Measurements from ENCODE around the gene ZNF107. TPM values are rescaled to one million over a fixed set of nuclear protein-coding genes. Genes with fewer than 3 reads are reported as not detected.

ZNF107 gene
- total and polyA plus RNA-seq, 2 of the 4 experiments (the other 2 are of a cell fraction): 2.0 to 2.5 TPM

- no TSS peak for BruUV-seq (replicated peaks)
Observed at GRCh38 chr7:64638822-64639221, 27.1 kb upstream of the ZNF107 start.

More at GRCh38 chr7:64638822-64639221, 27.1 kb upstream of the ZNF107 start:
- H3K4me3 ChIP-seq (ENCODE audit: insufficient read depth, low read depth, low read length): no peak overlapping the region
- H4K20me1 ChIP-seq (ENCODE audit: insufficient read depth, low read length): no peaks in the 10 kb centered on the region
- no peak overlapping the region for H2BK120ac ChIP-seq (ENCODE audit: low read depth, low read length)
- dilution Hi-C loops (cut with HindIII; ENCODE audit: low sequenced_read_pairs, unreplicated experiment): no loop called here
- in situ Hi-C loops (cut with MboI; ENCODE audit: low sequenced_read_pairs): no loop called here
- no peak overlapping the region for H4K8ac ChIP-seq (ENCODE audit: low read depth in 2 of 2, low read length in 2 of 2)
- no peak overlapping the region for H2AK9ac ChIP-seq (replicated peaks; ENCODE audit: low read depth, low read length, poor library complexity)
- H3K9ac ChIP-seq (ENCODE audit: low read depth, low read length): no peak overlapping the region
- no peak overlapping the region for H2BK5ac ChIP-seq (ENCODE audit: low read depth, low read length, poor library complexity, severe bottlenecking)
- H3K4ac ChIP-seq (ENCODE audit: low read depth, low read length): no peak overlapping the region
- H3K4me2 ChIP-seq (ENCODE audit: low read depth, low read length): no peak overlapping the region
- POLR2A ChIA-PET (ENCODE audit: unreplicated experiment): no interaction called here
- no peak overlapping the region for H4K91ac ChIP-seq (ENCODE audit: insufficient read depth, low read depth, low read length)
- H3K14ac ChIP-seq (replicated peaks; ENCODE audit: low read depth, low read length): no peak overlapping the region
- no peak for DNase-seq
- intact Hi-C loops (cut with micrococcal nuclease): no loop called here
- H2BK15ac ChIP-seq (ENCODE audit: low read depth, low read length): no peak overlapping the region
- no peak overlapping the region for H2AFZ ChIP-seq (replicated peaks; ENCODE audit: low read length, poor library complexity)
- no peaks in the 10 kb centered on the region for H3K79me1 ChIP-seq (ENCODE audit: low read depth in 1 of 2, low read length in 2 of 2)
- WGBS, 2 experiments (ENCODE audit: extremely low coverage in 2 of 2, insufficient read length in 1 of 2): no CpG with 5 or more reads among the region's 2 CpGs
- peaks cover 8% of the 10 kb centered on the region; the same call in 1 of the 2 replicates for H3K9me3 ChIP-seq (ENCODE audit: control insufficient read depth, insufficient read depth, low read length)
- no peak overlapping the region for H3K56ac ChIP-seq (ENCODE audit: extremely low read depth, insufficient read depth, low read length)
- no peak overlapping the region for H3K18ac ChIP-seq (ENCODE audit: low read depth, low read length)
- CTCF ChIA-PET: no interaction called here
- no peak overlapping the region for H3K23ac ChIP-seq (ENCODE audit: low read depth, low read length)
- H3K36me3 ChIP-seq (ENCODE audit: control insufficient read depth, insufficient read depth, low read length): no peaks in the 10 kb centered on the region
- no peak overlapping the region for H3K27ac ChIP-seq (ENCODE audit: insufficient read depth, low read length)
- H4K5ac ChIP-seq (ENCODE audit: low read depth, low read length): no peak overlapping the region
- no peaks in the 10 kb centered on the region for H3K9me1 ChIP-seq (ENCODE audit: insufficient read depth, low read length)
- no peaks in the 10 kb centered on the region for H3K27me3 ChIP-seq (ENCODE audit: control insufficient read depth, insufficient read depth, low read length)
- no peaks in the 10 kb centered on the region for H3K4me1 ChIP-seq (ENCODE audit: control insufficient read depth, insufficient read depth, low read length)
- no peak overlapping the region for H2BK20ac ChIP-seq (ENCODE audit: low read depth, low read length)
- H2AK5ac ChIP-seq (ENCODE audit: low read depth, low read length): no peak overlapping the region
- no peak for ATAC-seq (ENCODE audit: low read depth)
- TF ChIP-seq RFX5 (IDR thresholded peaks at IDR 0.05; ENCODE audit: low read depth, low read length) (no peak), SMC3 (IDR thresholded peaks at IDR 0.05; ENCODE audit: low read depth, low read length) (no peak), MAZ (IDR thresholded peaks at IDR 0.05; ENCODE audit: borderline replicate concordance, low read depth, low read length) (no peak), RCOR1 (IDR thresholded peaks at IDR 0.05; ENCODE audit: insufficient replicate concordance, low read length) (no peak), RAD21 (IDR thresholded peaks at IDR 0.05; ENCODE audit: low read length) (no peak), POLR2A (IDR thresholded peaks at IDR 0.05; ENCODE audit: low read depth, low read length) (no peak), USF2 (IDR thresholded peaks at IDR 0.05; ENCODE audit: low read depth, low read length) (no peak), CEBPB (IDR thresholded peaks at IDR 0.05; ENCODE audit: low read depth, low read length) (no peak), MXI1 (IDR thresholded peaks at IDR 0.05; ENCODE audit: borderline replicate concordance, low read depth, low read length) (no peak), FOS (IDR thresholded peaks at IDR 0.05; ENCODE audit: low read depth, low read length) (no peak), BHLHE40 (IDR thresholded peaks at IDR 0.05; ENCODE audit: low read depth, low read length) (no peak), NFE2L2 (IDR thresholded peaks at IDR 0.05; ENCODE audit: low read depth, low read length) (no peak), CHD1 (IDR thresholded peaks at IDR 0.05; ENCODE audit: low read depth, low read length) (no peak), MAFK (IDR thresholded peaks at IDR 0.05; ENCODE audit: low read depth, low read length) (no peak)
- TF ChIP-seq, protein P1, sequence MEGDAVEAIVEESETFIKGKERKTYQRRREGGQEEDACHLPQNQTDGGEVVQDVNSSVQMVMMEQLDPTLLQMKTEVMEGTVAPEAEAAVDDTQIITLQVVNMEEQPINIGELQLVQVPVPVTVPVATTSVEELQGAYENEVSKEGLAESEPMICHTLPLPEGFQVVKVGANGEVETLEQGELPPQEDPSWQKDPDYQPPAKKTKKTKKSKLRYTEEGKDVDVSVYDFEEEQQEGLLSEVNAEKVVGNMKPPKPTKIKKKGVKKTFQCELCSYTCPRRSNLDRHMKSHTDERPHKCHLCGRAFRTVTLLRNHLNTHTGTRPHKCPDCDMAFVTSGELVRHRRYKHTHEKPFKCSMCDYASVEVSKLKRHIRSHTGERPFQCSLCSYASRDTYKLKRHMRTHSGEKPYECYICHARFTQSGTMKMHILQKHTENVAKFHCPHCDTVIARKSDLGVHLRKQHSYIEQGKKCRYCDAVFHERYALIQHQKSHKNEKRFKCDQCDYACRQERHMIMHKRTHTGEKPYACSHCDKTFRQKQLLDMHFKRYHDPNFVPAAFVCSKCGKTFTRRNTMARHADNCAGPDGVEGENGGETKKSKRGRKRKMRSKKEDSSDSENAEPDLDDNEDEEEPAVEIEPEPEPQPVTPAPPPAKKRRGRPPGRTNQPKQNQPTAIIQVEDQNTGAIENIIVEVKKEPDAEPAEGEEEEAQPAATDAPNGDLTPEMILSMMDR (conservative IDR thresholded peaks at IDR 0.05; ENCODE audit: low read depth, low read length): no peak
- TF ChIP-seq, protein P2, sequence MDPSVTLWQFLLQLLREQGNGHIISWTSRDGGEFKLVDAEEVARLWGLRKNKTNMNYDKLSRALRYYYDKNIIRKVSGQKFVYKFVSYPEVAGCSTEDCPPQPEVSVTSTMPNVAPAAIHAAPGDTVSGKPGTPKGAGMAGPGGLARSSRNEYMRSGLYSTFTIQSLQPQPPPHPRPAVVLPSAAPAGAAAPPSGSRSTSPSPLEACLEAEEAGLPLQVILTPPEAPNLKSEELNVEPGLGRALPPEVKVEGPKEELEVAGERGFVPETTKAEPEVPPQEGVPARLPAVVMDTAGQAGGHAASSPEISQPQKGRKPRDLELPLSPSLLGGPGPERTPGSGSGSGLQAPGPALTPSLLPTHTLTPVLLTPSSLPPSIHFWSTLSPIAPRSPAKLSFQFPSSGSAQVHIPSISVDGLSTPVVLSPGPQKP (IDR thresholded peaks at IDR 0.05; ENCODE audit: borderline replicate concordance, low read depth, low read length): no peak
